HK-2 (cell line): ENCODE measurements around the gene ERVH48-1.
"Not testable (repeated sequence)": the region's sequence is repeated elsewhere in the genome, so short reads cannot be mapped to it uniquely, and the experiment has no call there.

Source experiments
- DNase-seq: peaks from one replicate; pipeline ENCODE4 v3.0.0-alpha.2; 2018; ENCODE audit not compliant: unreplicated experiment

ERVH48-1 gene

GRCh38 chr21:42939582-42940413, 14.4 kb upstream of the ERVH48-1 start:
- peak; percentile 7 for DNase-seq

- not testable (repeated sequence) for DNase-seq
Measured at GRCh38 chr21:42938606-42938995, 13.2 kb upstream of the ERVH48-1 start.

GRCh38 chr21:42937960-42938605, 12.7 kb upstream of the ERVH48-1 start:
- no peak for DNase-seq

- DNase-seq, result not testable (repeated sequence)
Measured at GRCh38 chr21:42937034-42937940, 11.9 kb upstream of the ERVH48-1 start.

GRCh38 chr21:42936360-42936759, 10.9 kb upstream of the ERVH48-1 start:
- DNase-seq, result not testable (repeated sequence)

GRCh38 chr21:42933973-42934372, 8.5 kb upstream of the ERVH48-1 start:
- not testable (repeated sequence) for DNase-seq

- not testable (repeated sequence) for DNase-seq
Measured at GRCh38 chr21:42933137-42933970, 7.9 kb upstream of the ERVH48-1 start.

GRCh38 chr21:42932378-42933136, 7.1 kb upstream of the ERVH48-1 start:
- not testable (repeated sequence) for DNase-seq

GRCh38 chr21:42931560-42932235, 6.3 kb upstream of the ERVH48-1 start:
- DNase-seq, result no peak

- DNase-seq, result no peak
Measured at GRCh38 chr21:42929969-42930368, 4.5 kb upstream of the ERVH48-1 start.

- DNase-seq, result not testable (repeated sequence)
Measured at GRCh38 chr21:42927474-42928200, 2.2 kb upstream of the ERVH48-1 start.

GRCh38 chr21:42924433-42924751, 1.0 kb downstream of the ERVH48-1 start:
- no peak for DNase-seq

- DNase-seq, result peak; percentile 70
Measured at GRCh38 chr21:42923553-42924432, 1.6 kb downstream of the ERVH48-1 start.

GRCh38 chr21:42922918-42923317, 2.5 kb downstream of the ERVH48-1 start:
- no peak for DNase-seq

GRCh38 chr21:42921927-42922326, 3.5 kb downstream of the ERVH48-1 start:
- DNase-seq, result no peak

GRCh38 chr21:42918291-42918690, 7.1 kb downstream of the ERVH48-1 start:
- DNase-seq, result no peak

- no peak for DNase-seq
Measured at GRCh38 chr21:42913476-42913875, 12.0 kb downstream of the ERVH48-1 start.

GRCh38 chr21:42911920-42912319, 13.5 kb downstream of the ERVH48-1 start:
- DNase-seq, result not testable (repeated sequence)
